ENCODE data around the gene TMOD2.
A peak's percentile ranks its signal among the peaks of the same experiment; 100 is the strongest.

Gene TMOD2

GRCh38 chr15:51721199-51721960, 30.0 kb upstream of the TMOD2 start:
- Histone ChIP-seq H3K36me3 (ENCODE audit: control insufficient read depth, insufficient read depth, low read length) (no peaks in the 10 kb centered on the region), H3K9me3 (ENCODE audit: control insufficient read depth, insufficient read depth, low read length) (no peaks in the 10 kb centered on the region), H3K9ac (ENCODE audit: low read depth, low read length) (no peak overlapping the region), H3K27me3 (ENCODE audit: control insufficient read depth, insufficient read depth, low read length) (no peaks in the 10 kb centered on the region), H3K4me3 (ENCODE audit: low read depth, low read length) (no peak overlapping the region), H3K4me1 (ENCODE audit: control insufficient read depth, insufficient read depth, low read length) (peaks cover 3% of the 10 kb centered on the region)

- H3K36me3 ChIP-seq (ENCODE audit: control insufficient read depth, insufficient read depth, low read length): no peaks in the 10 kb centered on the region
- H3K9ac ChIP-seq (ENCODE audit: low read depth, low read length): no peak overlapping the region
- H3K9me3 ChIP-seq (ENCODE audit: control insufficient read depth, insufficient read depth, low read length): no peaks in the 10 kb centered on the region
- H3K4me1 ChIP-seq (ENCODE audit: control insufficient read depth, insufficient read depth, low read length): peaks cover 8% of the 10 kb centered on the region
- no peaks in the 10 kb centered on the region for H3K27me3 ChIP-seq (ENCODE audit: control insufficient read depth, insufficient read depth, low read length)
- no peak overlapping the region for H3K4me3 ChIP-seq (ENCODE audit: low read depth, low read length)
Observed at GRCh38 chr15:51724199-51724598, 27.2 kb upstream of the TMOD2 start.

GRCh38 chr15:51724673-51725072, 26.7 kb upstream of the TMOD2 start:
- no peak overlapping the region for H3K9ac ChIP-seq (ENCODE audit: low read depth, low read length)
- H3K4me3 ChIP-seq (ENCODE audit: low read depth, low read length): no peak overlapping the region
- H3K36me3 ChIP-seq (ENCODE audit: control insufficient read depth, insufficient read depth, low read length): no peaks in the 10 kb centered on the region
- no peaks in the 10 kb centered on the region for H3K27me3 ChIP-seq (ENCODE audit: control insufficient read depth, insufficient read depth, low read length)
- H3K4me1 ChIP-seq (ENCODE audit: control insufficient read depth, insufficient read depth, low read length): peaks cover 8% of the 10 kb centered on the region
- no peaks in the 10 kb centered on the region for H3K9me3 ChIP-seq (ENCODE audit: control insufficient read depth, insufficient read depth, low read length)

GRCh38 chr15:51726302-51727073, 24.9 kb upstream of the TMOD2 start:
- Histone ChIP-seq H3K4me3 (ENCODE audit: low read depth, low read length) (no peak overlapping the region), H3K9ac (ENCODE audit: low read depth, low read length) (no peak overlapping the region), H3K9me3 (ENCODE audit: control insufficient read depth, insufficient read depth, low read length) (no peaks in the 10 kb centered on the region), H3K27me3 (ENCODE audit: control insufficient read depth, insufficient read depth, low read length) (no peaks in the 10 kb centered on the region), H3K4me1 (ENCODE audit: control insufficient read depth, insufficient read depth, low read length) (peaks cover 10% of the 10 kb centered on the region), H3K36me3 (ENCODE audit: control insufficient read depth, insufficient read depth, low read length) (no peaks in the 10 kb centered on the region)

GRCh38 chr15:51727141-51727897, 24.1 kb upstream of the TMOD2 start:
- H3K4me1 ChIP-seq (ENCODE audit: control insufficient read depth, insufficient read depth, low read length): peaks cover 14% of the 10 kb centered on the region
- no peak overlapping the region for H3K4me3 ChIP-seq (ENCODE audit: low read depth, low read length)
- H3K9me3 ChIP-seq (ENCODE audit: control insufficient read depth, insufficient read depth, low read length): no peaks in the 10 kb centered on the region
- H3K36me3 ChIP-seq (ENCODE audit: control insufficient read depth, insufficient read depth, low read length): no peaks in the 10 kb centered on the region
- H3K27me3 ChIP-seq (ENCODE audit: control insufficient read depth, insufficient read depth, low read length): no peaks in the 10 kb centered on the region
- no peak overlapping the region for H3K9ac ChIP-seq (ENCODE audit: low read depth, low read length)

- Histone ChIP-seq H3K9ac (ENCODE audit: low read depth, low read length) (no peak overlapping the region), H3K4me1 (ENCODE audit: control insufficient read depth, insufficient read depth, low read length) (peaks cover 11% of the 10 kb centered on the region), H3K4me3 (ENCODE audit: low read depth, low read length) (no peak overlapping the region), H3K9me3 (ENCODE audit: control insufficient read depth, insufficient read depth, low read length) (no peaks in the 10 kb centered on the region), H3K36me3 (ENCODE audit: control insufficient read depth, insufficient read depth, low read length) (no peaks in the 10 kb centered on the region), H3K27me3 (ENCODE audit: control insufficient read depth, insufficient read depth, low read length) (peaks cover 13% of the 10 kb centered on the region)
Observed at GRCh38 chr15:51731549-51732267, 19.7 kb upstream of the TMOD2 start.

GRCh38 chr15:51732646-51733045, 18.8 kb upstream of the TMOD2 start:
- no peak overlapping the region for H3K9ac ChIP-seq (ENCODE audit: low read depth, low read length)

GRCh38 chr15:51735228-51736010, 16.0 kb upstream of the TMOD2 start:
- Histone ChIP-seq H3K4me3 (ENCODE audit: low read depth, low read length) (no peak overlapping the region), H3K36me3 (ENCODE audit: control insufficient read depth, insufficient read depth, low read length) (no peaks in the 10 kb centered on the region), H3K27me3 (ENCODE audit: control insufficient read depth, insufficient read depth, low read length) (peaks cover 35% of the 10 kb centered on the region), H3K9ac (ENCODE audit: low read depth, low read length) (no peak overlapping the region), H3K4me1 (ENCODE audit: control insufficient read depth, insufficient read depth, low read length) (peaks cover 12% of the 10 kb centered on the region), H3K9me3 (ENCODE audit: control insufficient read depth, insufficient read depth, low read length) (no peaks in the 10 kb centered on the region)

More at GRCh38 chr15:51732646-51733045, 18.8 kb upstream of the TMOD2 start:
- Histone ChIP-seq H3K9me3 (ENCODE audit: control insufficient read depth, insufficient read depth, low read length) (no peaks in the 10 kb centered on the region), H3K36me3 (ENCODE audit: control insufficient read depth, insufficient read depth, low read length) (no peaks in the 10 kb centered on the region), H3K4me3 (ENCODE audit: low read depth, low read length) (no peak overlapping the region), H3K4me1 (ENCODE audit: control insufficient read depth, insufficient read depth, low read length) (peaks cover 9% of the 10 kb centered on the region), H3K27me3 (ENCODE audit: control insufficient read depth, insufficient read depth, low read length) (peaks cover 15% of the 10 kb centered on the region)

- H3K36me3 ChIP-seq (ENCODE audit: control insufficient read depth, insufficient read depth, low read length): no peaks in the 10 kb centered on the region
- peaks cover 12% of the 10 kb centered on the region for H3K4me1 ChIP-seq (ENCODE audit: control insufficient read depth, insufficient read depth, low read length)
- H3K27me3 ChIP-seq (ENCODE audit: control insufficient read depth, insufficient read depth, low read length): peaks cover 35% of the 10 kb centered on the region
- H3K9me3 ChIP-seq (ENCODE audit: control insufficient read depth, insufficient read depth, low read length): no peaks in the 10 kb centered on the region
- H3K9ac ChIP-seq (ENCODE audit: low read depth, low read length): no peak overlapping the region
- no peak overlapping the region for H3K4me3 ChIP-seq (ENCODE audit: low read depth, low read length)
Observed at GRCh38 chr15:51736069-51736468, 15.3 kb upstream of the TMOD2 start.

- peaks cover 8% of the 10 kb centered on the region for H3K4me1 ChIP-seq (ENCODE audit: control insufficient read depth, insufficient read depth, low read length)
- no peaks in the 10 kb centered on the region for H3K36me3 ChIP-seq (ENCODE audit: control insufficient read depth, insufficient read depth, low read length)
- H3K9ac ChIP-seq (ENCODE audit: low read depth, low read length): no peak overlapping the region
- peak overlapping the region; percentile 60 for H3K4me3 ChIP-seq (ENCODE audit: low read depth, low read length)
- peaks cover 35% of the 10 kb centered on the region for H3K27me3 ChIP-seq (ENCODE audit: control insufficient read depth, insufficient read depth, low read length)
- no peaks in the 10 kb centered on the region for H3K9me3 ChIP-seq (ENCODE audit: control insufficient read depth, insufficient read depth, low read length)
Observed at GRCh38 chr15:51736751-51737521, 14.5 kb upstream of the TMOD2 start.
